ENCODE measurements around the gene CHERP. TPM values are rescaled to one million over a fixed set of nuclear protein-coding genes. Genes with fewer than 3 reads are reported as not detected.
"Not testable (repeated sequence)": the region's sequence is repeated elsewhere in the genome, so short reads cannot be mapped to it uniquely, and the experiment has no call there.

The CHERP gene
- total RNA-seq, 1 donor from 2014 or later = 7.3 TPM

- not testable (repeated sequence) for H3K27me3 ChIP-seq (ENCODE audit: control insufficient read depth in 3 of 3, insufficient read depth in 3 of 3, low read length in 3 of 3); H3K27ac ChIP-seq (ENCODE audit: low read depth, low read length); H3K4me1 ChIP-seq (ENCODE audit: control insufficient read depth in 3 of 3, insufficient read depth in 3 of 3, low read length in 3 of 3); H3K9me3 ChIP-seq (ENCODE audit: control insufficient read depth in 3 of 3, low read length in 3 of 3); H3K4me3 ChIP-seq (ENCODE audit: low read length in 3 of 3); H3K9ac ChIP-seq (ENCODE audit: low read depth in 1 of 3, low read length in 3 of 3)
- peaks cover 24 to 41% (median 40%) of the 10 kb centered on the region in 3 donors for H3K36me3 ChIP-seq (ENCODE audit: control insufficient read depth in 3 of 3, insufficient read depth in 3 of 3, low read length in 3 of 3)
Measured at GRCh38 chr19:16512611-16513010, 29.6 kb downstream of the CHERP start.

- peaks cover 9 to 30% (median 27%) of the 10 kb centered on the region in 3 donors for H3K36me3 ChIP-seq (ENCODE audit: control insufficient read depth in 3 of 3, insufficient read depth in 3 of 3, low read length in 3 of 3)
- no peak overlapping the region for H3K27ac ChIP-seq (ENCODE audit: low read depth, low read length)
Measured at GRCh38 chr19:16509141-16510061, 32.8 kb downstream of the CHERP start.

GRCh38 chr19:16508546-16508945, 33.7 kb downstream of the CHERP start:
- H3K36me3 ChIP-seq (ENCODE audit: control insufficient read depth in 3 of 3, insufficient read depth in 3 of 3, low read length in 3 of 3) = peaks cover 14 to 31% (median 31%) of the 10 kb centered on the region in 3 donors
- H3K9ac ChIP-seq (ENCODE audit: low read depth in 1 of 3, low read length in 3 of 3) = no peak overlapping the region
- no peaks in the 10 kb centered on the region for H3K9me3 ChIP-seq (ENCODE audit: control insufficient read depth in 3 of 3, low read length in 3 of 3)
- H3K27me3 ChIP-seq (ENCODE audit: control insufficient read depth in 3 of 3, insufficient read depth in 3 of 3, low read length in 3 of 3) = no peaks in the 10 kb centered on the region
- peaks cover 0 to 3% (median 0%) of the 10 kb centered on the region in 3 donors for H3K4me1 ChIP-seq (ENCODE audit: control insufficient read depth in 3 of 3, insufficient read depth in 3 of 3, low read length in 3 of 3)
- no peak overlapping the region for H3K27ac ChIP-seq (ENCODE audit: low read depth, low read length)
- no peak overlapping the region for H3K4me3 ChIP-seq (ENCODE audit: low read length in 3 of 3)

More at GRCh38 chr19:16509141-16510061, 32.8 kb downstream of the CHERP start:
- Histone ChIP-seq H3K9ac (ENCODE audit: low read depth in 1 of 3, low read length in 3 of 3) (no peak overlapping the region), H3K4me3 (ENCODE audit: low read length in 3 of 3) (no peak overlapping the region), H3K27me3 (ENCODE audit: control insufficient read depth in 3 of 3, insufficient read depth in 3 of 3, low read length in 3 of 3) (no peaks in the 10 kb centered on the region), H3K9me3 (ENCODE audit: control insufficient read depth in 3 of 3, low read length in 3 of 3) (no peaks in the 10 kb centered on the region), H3K4me1 (ENCODE audit: control insufficient read depth in 3 of 3, insufficient read depth in 3 of 3, low read length in 3 of 3) (peaks cover 0 to 3% (median 0%) of the 10 kb centered on the region in 3 donors)

GRCh38 chr19:16506961-16507360, 35.3 kb downstream of the CHERP start:
- Histone ChIP-seq H3K4me3 (ENCODE audit: low read length in 3 of 3) (no peak overlapping the region), H3K27me3 (ENCODE audit: control insufficient read depth in 3 of 3, insufficient read depth in 3 of 3, low read length in 3 of 3) (no peaks in the 10 kb centered on the region), H3K9me3 (ENCODE audit: control insufficient read depth in 3 of 3, low read length in 3 of 3) (no peaks in the 10 kb centered on the region), H3K4me1 (ENCODE audit: control insufficient read depth in 3 of 3, insufficient read depth in 3 of 3, low read length in 3 of 3) (peaks cover 0 to 3% (median 0%) of the 10 kb centered on the region in 3 donors), H3K36me3 (ENCODE audit: control insufficient read depth in 3 of 3, insufficient read depth in 3 of 3, low read length in 3 of 3) (peaks cover 16 to 33% (median 30%) of the 10 kb centered on the region in 3 donors), H3K9ac (ENCODE audit: low read depth in 1 of 3, low read length in 3 of 3) (peak overlapping the region in 1 of 3 donors; percentile 40), H3K27ac (ENCODE audit: low read depth, low read length) (no peak overlapping the region)

GRCh38 chr19:16506161-16506560, 36.1 kb downstream of the CHERP start:
- H3K4me1 ChIP-seq (ENCODE audit: control insufficient read depth in 3 of 3, insufficient read depth in 3 of 3, low read length in 3 of 3); H3K27ac ChIP-seq (ENCODE audit: low read depth, low read length); H3K27me3 ChIP-seq (ENCODE audit: control insufficient read depth in 3 of 3, insufficient read depth in 3 of 3, low read length in 3 of 3); H3K4me3 ChIP-seq (ENCODE audit: low read length in 3 of 3); H3K9me3 ChIP-seq (ENCODE audit: control insufficient read depth in 3 of 3, low read length in 3 of 3); H3K9ac ChIP-seq (ENCODE audit: low read depth in 1 of 3, low read length in 3 of 3): not testable (repeated sequence)
- H3K36me3 ChIP-seq (ENCODE audit: control insufficient read depth in 3 of 3, insufficient read depth in 3 of 3, low read length in 3 of 3) = peaks cover 16 to 34% (median 29%) of the 10 kb centered on the region in 3 donors

- Histone ChIP-seq H3K27ac (ENCODE audit: low read depth, low read length) (no peak overlapping the region), H3K9ac (ENCODE audit: low read depth in 1 of 3, low read length in 3 of 3) (no peak overlapping the region), H3K36me3 (ENCODE audit: control insufficient read depth in 3 of 3, insufficient read depth in 3 of 3, low read length in 3 of 3) (peaks cover 13 to 30% (median 15%) of the 10 kb centered on the region in 3 donors), H3K4me1 (ENCODE audit: control insufficient read depth in 3 of 3, insufficient read depth in 3 of 3, low read length in 3 of 3) (peaks cover 0 to 3% (median 0%) of the 10 kb centered on the region in 3 donors), H3K4me3 (ENCODE audit: low read length in 3 of 3) (no peak overlapping the region), H3K9me3 (ENCODE audit: control insufficient read depth in 3 of 3, low read length in 3 of 3) (no peaks in the 10 kb centered on the region), H3K27me3 (ENCODE audit: control insufficient read depth in 3 of 3, insufficient read depth in 3 of 3, low read length in 3 of 3) (no peaks in the 10 kb centered on the region)
Measured at GRCh38 chr19:16504271-16504670, 38.0 kb downstream of the CHERP start.

GRCh38 chr19:16497837-16498236, 44.4 kb downstream of the CHERP start:
- H3K4me3 ChIP-seq (ENCODE audit: low read length in 3 of 3) = no peak overlapping the region
- no peak overlapping the region for H3K27ac ChIP-seq (ENCODE audit: low read depth, low read length)
- H3K9ac ChIP-seq (ENCODE audit: low read depth in 1 of 3, low read length in 3 of 3) = no peak overlapping the region
- H3K9me3 ChIP-seq (ENCODE audit: control insufficient read depth in 3 of 3, low read length in 3 of 3) = no peaks in the 10 kb centered on the region
- H3K36me3 ChIP-seq (ENCODE audit: control insufficient read depth in 3 of 3, insufficient read depth in 3 of 3, low read length in 3 of 3) = peaks cover under 1 to 13% (median 2%) of the 10 kb centered on the region in 3 donors
- no peaks in the 10 kb centered on the region for H3K27me3 ChIP-seq (ENCODE audit: control insufficient read depth in 3 of 3, insufficient read depth in 3 of 3, low read length in 3 of 3)
- peaks cover 3 to 11% (median 6%) of the 10 kb centered on the region in 3 donors for H3K4me1 ChIP-seq (ENCODE audit: control insufficient read depth in 3 of 3, insufficient read depth in 3 of 3, low read length in 3 of 3)

GRCh38 chr19:16497042-16497441, 45.2 kb downstream of the CHERP start:
- Histone ChIP-seq H3K4me3 (ENCODE audit: low read length in 3 of 3) (peak overlapping the region; percentile 82 to 92 (median 82)), H3K9ac (ENCODE audit: low read depth in 1 of 3, low read length in 3 of 3) (peak overlapping the region; percentile 45 to 85 (median 74)), H3K9me3 (ENCODE audit: control insufficient read depth in 3 of 3, low read length in 3 of 3) (no peaks in the 10 kb centered on the region), H3K27ac (ENCODE audit: low read depth, low read length) (peak overlapping the region; percentile 83), H3K27me3 (ENCODE audit: control insufficient read depth in 3 of 3, insufficient read depth in 3 of 3, low read length in 3 of 3) (no peaks in the 10 kb centered on the region), H3K4me1 (ENCODE audit: control insufficient read depth in 3 of 3, insufficient read depth in 3 of 3, low read length in 3 of 3) (peaks cover 3 to 11% (median 6%) of the 10 kb centered on the region in 3 donors), H3K36me3 (ENCODE audit: control insufficient read depth in 3 of 3, insufficient read depth in 3 of 3, low read length in 3 of 3) (peaks cover 0 to 8% (median 2%) of the 10 kb centered on the region in 3 donors)

- H3K27ac ChIP-seq (ENCODE audit: low read depth, low read length) = peak overlapping the region; percentile 83
- H3K4me3 ChIP-seq (ENCODE audit: low read length in 3 of 3) = peak overlapping the region; percentile 82 to 92 (median 82)
- peak overlapping the region; percentile 74 to 88 (median 85) for H3K9ac ChIP-seq (ENCODE audit: low read depth in 1 of 3, low read length in 3 of 3)
- H3K4me1 ChIP-seq (ENCODE audit: control insufficient read depth in 3 of 3, insufficient read depth in 3 of 3, low read length in 3 of 3) = peaks cover 3 to 11% (median 6%) of the 10 kb centered on the region in 3 donors
- no peaks in the 10 kb centered on the region for H3K9me3 ChIP-seq (ENCODE audit: control insufficient read depth in 3 of 3, low read length in 3 of 3)
- H3K36me3 ChIP-seq (ENCODE audit: control insufficient read depth in 3 of 3, insufficient read depth in 3 of 3, low read length in 3 of 3) = peaks cover 0 to 8% (median 2%) of the 10 kb centered on the region in 3 donors
- H3K27me3 ChIP-seq (ENCODE audit: control insufficient read depth in 3 of 3, insufficient read depth in 3 of 3, low read length in 3 of 3) = no peaks in the 10 kb centered on the region
Measured at GRCh38 chr19:16496613-16496983, 45.6 kb downstream of the CHERP start.
